CD4-positive, CD25-positive, alpha-beta regulatory T cell (primary cell): ENCODE results near the gene KRT10. TPM values are rescaled to one million over a fixed set of nuclear protein-coding genes. Genes with fewer than 3 reads are reported as not detected.

Source experiments
- ATAC-seq, 2 donors: fragments of 150-1000 bp; cut with Tn5 transposase; one replicate each; pipeline ENCODE4 v1.10.0; 2021; ENCODE audit warnings: low read depth in 2 of 2, moderate number of reproducible peaks in 2 of 2, moderate library complexity in 1 of 2
- DNase-seq, 3 donors: peaks; one replicate each; pipeline versions ENCODE4 v3.0.0 to v3.0.0-alpha.2; 2012 to 2022; ENCODE audit warnings: mixed read lengths in 1 of 3
- H3K27ac ChIP-seq: one replicate; pipeline ENCODE4 v1.7.0; 2013; ENCODE audit warnings: mild to moderate bottlenecking, low read length; ENCODE audit not compliant: insufficient read depth, poor library complexity, severe bottlenecking
- H3K27me3 ChIP-seq: one replicate; pipeline ENCODE4 v1.7.0; 2013; ENCODE audit warnings: low read length; ENCODE audit not compliant: control insufficient read depth, insufficient read depth
- H3K36me3 ChIP-seq: one replicate; pipeline ENCODE4 v1.7.0; 2013; ENCODE audit warnings: mild to moderate bottlenecking, low read length, moderate library complexity; ENCODE audit not compliant: control insufficient read depth, insufficient read depth
- H3K4me1 ChIP-seq: 2 replicates; pipeline ENCODE4 v1.7.0; 2013; ENCODE audit warnings: mild to moderate bottlenecking, low read length; ENCODE audit not compliant: insufficient read depth, control insufficient read depth, poor library complexity, severe bottlenecking
- H3K4me3 ChIP-seq: one replicate; pipeline ENCODE4 v1.7.0; 2013; ENCODE audit warnings: low read depth, mild to moderate bottlenecking, low read length, moderate library complexity
- H3K9me3 ChIP-seq, 2 experiments: 1 replicate in 1 of 2; 2 replicates in 1 of 2; pipeline ENCODE4 v1.7.0; 2013; ENCODE audit warnings: low read length in 2 of 2, mild to moderate bottlenecking in 1 of 2, moderate library complexity in 1 of 2; ENCODE audit not compliant: control insufficient read depth in 2 of 2
- H3K27ac Mint-ChIP-seq, 3 donors: one replicate each; pipeline ENCODE4 v1.8.0; 2020 to 2022; ENCODE audit warnings: mild to moderate bottlenecking in 3 of 3, mixed read lengths in 3 of 3, moderate library complexity in 2 of 3
- H3K27me3 Mint-ChIP-seq: one replicate; pipeline ENCODE4 v1.8.0; 2022; ENCODE audit warnings: mild to moderate bottlenecking, mixed read lengths
- H3K36me3 Mint-ChIP-seq: one replicate; pipeline ENCODE4 v1.8.0; 2020; ENCODE audit warnings: mixed read lengths
- H3K4me1 Mint-ChIP-seq, 4 donors: one replicate each; pipeline ENCODE4 v1.8.0; 2020 to 2022; ENCODE audit warnings: mixed read lengths in 4 of 4, mild to moderate bottlenecking in 1 of 4
- H3K4me3 Mint-ChIP-seq, 4 donors: one replicate each; pipeline ENCODE4 v1.8.0; 2020 to 2022; ENCODE audit warnings: mild to moderate bottlenecking in 4 of 4, mixed read lengths in 4 of 4, moderate library complexity in 3 of 4
- H3K9me3 Mint-ChIP-seq, 7 donors: one replicate each; pipeline ENCODE4 v1.8.0; 2020 to 2022; ENCODE audit warnings: mixed read lengths in 7 of 7, mild to moderate bottlenecking in 3 of 7, moderate library complexity in 2 of 7
- polyA plus RNA-seq, 4 donors: library from polyadenylated mRNA; unstranded; fragments of 300-500 nt; fragmentation: Illumina TruSeq; gene quantifications; one replicate each; pipeline ENCODE4 v1.2.3, GENCODE V29; 2021
- total RNA-seq: library from RNA; stranded (reverse); gene quantifications from one replicate; pipeline ENCODE4 v1.2.3, GENCODE V29; 2022

Gene KRT10
- total and polyA plus RNA-seq, 5 donors from 2014 or later: 28.1 to 172 (median 139) TPM

- no peak overlapping the region for H3K27ac Mint-ChIP-seq
- Histone ChIP-seq H3K27ac (no peak overlapping the region), H3K4me1 (no peaks in the 10 kb centered on the region), H3K36me3 (peaks cover 5% of the 10 kb centered on the region), H3K9me3 (no peaks in the 10 kb centered on the region), H3K4me3 (no peak overlapping the region), H3K27me3 (peaks cover 40% of the 10 kb centered on the region)
- DNase-seq (no peak), ATAC-seq (no peak)
- peaks cover 21% of the 10 kb centered on the region for H3K36me3 Mint-ChIP-seq
- peaks cover 0 to 16% (median 11%) of the 10 kb centered on the region in 4 donors for H3K4me1 Mint-ChIP-seq
- no peak overlapping the region for H3K4me3 Mint-ChIP-seq
- H3K27me3 Mint-ChIP-seq: peaks cover 36% of the 10 kb centered on the region
- H3K9me3 Mint-ChIP-seq: peaks cover 0 to 12% (median 4%) of the 10 kb centered on the region in 7 donors
Measured at GRCh38 chr17:40813804-40814203, 8.6 kb downstream of the KRT10 start.

- Mint-ChIP-seq H3K36me3 (peaks cover 12% of the 10 kb centered on the region), H3K4me3 (no peak overlapping the region), H3K9me3 (peaks cover 0 to 6% (median 4%) of the 10 kb centered on the region in 7 donors), H3K4me1 (peaks cover 0 to 8% (median 4%) of the 10 kb centered on the region in 4 donors), H3K27ac (no peak overlapping the region), H3K27me3 (peaks cover 48% of the 10 kb centered on the region)
- ATAC-seq: no peak
- H3K4me3 ChIP-seq: no peak overlapping the region
- H3K27ac ChIP-seq: no peak overlapping the region
- H3K4me1 ChIP-seq: no peaks in the 10 kb centered on the region
- peaks cover 45% of the 10 kb centered on the region for H3K27me3 ChIP-seq
- H3K9me3 ChIP-seq: no peaks in the 10 kb centered on the region
- peaks cover 4% of the 10 kb centered on the region for H3K36me3 ChIP-seq
- no peak for DNase-seq
Measured at GRCh38 chr17:40812639-40813038, 9.8 kb downstream of the KRT10 start.

- H3K4me1 ChIP-seq: no peaks in the 10 kb centered on the region
- peaks cover 66% of the 10 kb centered on the region for H3K27me3 Mint-ChIP-seq
- H3K9me3 ChIP-seq: no peaks in the 10 kb centered on the region
- DNase-seq (no peak), ATAC-seq (no peak)
- H3K36me3 ChIP-seq: no peaks in the 10 kb centered on the region
- no peak overlapping the region for H3K27ac ChIP-seq
- H3K4me3 ChIP-seq: no peak overlapping the region
- no peak overlapping the region for H3K4me3 Mint-ChIP-seq
- H3K27ac Mint-ChIP-seq: no peak overlapping the region
- peaks cover 0 to 4% (median 0%) of the 10 kb centered on the region in 7 donors for H3K9me3 Mint-ChIP-seq
- peaks cover 62% of the 10 kb centered on the region for H3K27me3 ChIP-seq
- no peaks in the 10 kb centered on the region for H3K4me1 Mint-ChIP-seq
- H3K36me3 Mint-ChIP-seq: no peaks in the 10 kb centered on the region
Measured at GRCh38 chr17:40810494-40810893, 11.9 kb downstream of the KRT10 start.

- DNase-seq (no peak), ATAC-seq (no peak)
- no peaks in the 10 kb centered on the region for H3K9me3 ChIP-seq
- H3K27ac ChIP-seq: no peak overlapping the region
- H3K4me1 ChIP-seq: no peaks in the 10 kb centered on the region
- H3K9me3 Mint-ChIP-seq: peaks cover 0 to 5% (median 0%) of the 10 kb centered on the region in 7 donors
- no peak overlapping the region for H3K4me3 Mint-ChIP-seq
- H3K27ac Mint-ChIP-seq: no peak overlapping the region
- H3K27me3 ChIP-seq: peaks cover 68% of the 10 kb centered on the region
- peaks cover 72% of the 10 kb centered on the region for H3K27me3 Mint-ChIP-seq
- no peaks in the 10 kb centered on the region for H3K4me1 Mint-ChIP-seq
- H3K36me3 Mint-ChIP-seq: no peaks in the 10 kb centered on the region
- no peak overlapping the region for H3K4me3 ChIP-seq
- no peaks in the 10 kb centered on the region for H3K36me3 ChIP-seq
Measured at GRCh38 chr17:40809721-40810421, 12.5 kb downstream of the KRT10 start.

- ATAC-seq: no peak
- no peak overlapping the region for H3K4me3 ChIP-seq
- Mint-ChIP-seq H3K27ac (no peak overlapping the region), H3K4me1 (peaks cover 0 to 3% (median 1%) of the 10 kb centered on the region in 4 donors), H3K4me3 (no peak overlapping the region), H3K36me3 (no peaks in the 10 kb centered on the region), H3K9me3 (peaks cover 0 to 6% (median 0%) of the 10 kb centered on the region in 7 donors), H3K27me3 (peaks cover 67% of the 10 kb centered on the region)
- no peak for DNase-seq
- H3K4me1 ChIP-seq: peaks cover 3% of the 10 kb centered on the region
- H3K27me3 ChIP-seq: peaks cover 66% of the 10 kb centered on the region
- H3K27ac ChIP-seq: no peak overlapping the region
- H3K36me3 ChIP-seq: no peaks in the 10 kb centered on the region
- no peaks in the 10 kb centered on the region for H3K9me3 ChIP-seq
Measured at GRCh38 chr17:40806131-40806530, 16.3 kb downstream of the KRT10 start.

- no peak overlapping the region for H3K27ac Mint-ChIP-seq
- peaks cover 3% of the 10 kb centered on the region for H3K4me1 ChIP-seq
- H3K4me1 Mint-ChIP-seq: peaks cover 0 to 3% (median 1%) of the 10 kb centered on the region in 4 donors
- peak; percentile 58 to 76 (median 59) for DNase-seq
- H3K27ac ChIP-seq: no peak overlapping the region
- peaks cover 60% of the 10 kb centered on the region for H3K27me3 ChIP-seq
- H3K4me3 ChIP-seq: no peak overlapping the region
- no peaks in the 10 kb centered on the region for H3K9me3 ChIP-seq
- no peaks in the 10 kb centered on the region for H3K36me3 Mint-ChIP-seq
- H3K36me3 ChIP-seq: no peaks in the 10 kb centered on the region
- H3K4me3 Mint-ChIP-seq: no peak overlapping the region
- peaks cover 56% of the 10 kb centered on the region for H3K27me3 Mint-ChIP-seq
- peaks cover 0 to 2% (median 0%) of the 10 kb centered on the region in 7 donors for H3K9me3 Mint-ChIP-seq
- peak; percentile 78 to 81 for ATAC-seq
Measured at GRCh38 chr17:40803617-40804082, 18.8 kb downstream of the KRT10 start.

- Mint-ChIP-seq H3K36me3 (no peaks in the 10 kb centered on the region), H3K27me3 (peaks cover 43% of the 10 kb centered on the region), H3K4me1 (peaks cover 0 to 3% (median 1%) of the 10 kb centered on the region in 4 donors), H3K27ac (no peak overlapping the region), H3K4me3 (no peak overlapping the region), H3K9me3 (peaks cover 0 to 2% (median 0%) of the 10 kb centered on the region in 7 donors)
- DNase-seq: no peak
- Histone ChIP-seq H3K4me3 (no peak overlapping the region), H3K27ac (no peak overlapping the region), H3K9me3 (no peaks in the 10 kb centered on the region), H3K4me1 (peaks cover 3% of the 10 kb centered on the region), H3K36me3 (no peaks in the 10 kb centered on the region), H3K27me3 (peaks cover 49% of the 10 kb centered on the region)
- no peak for ATAC-seq
Measured at GRCh38 chr17:40801157-40801556, 21.3 kb downstream of the KRT10 start.

GRCh38 chr17:40800381-40800780 lies 22.0 kb downstream of the KRT10 start:
- H3K27ac Mint-ChIP-seq: no peak overlapping the region
- ATAC-seq: no peak
- Histone ChIP-seq H3K27me3 (peaks cover 45% of the 10 kb centered on the region), H3K4me1 (peaks cover 3% of the 10 kb centered on the region), H3K36me3 (no peaks in the 10 kb centered on the region), H3K27ac (no peak overlapping the region), H3K4me3 (no peak overlapping the region), H3K9me3 (no peaks in the 10 kb centered on the region)
- DNase-seq: no peak
- H3K4me3 Mint-ChIP-seq: no peak overlapping the region
- no peaks in the 10 kb centered on the region for H3K36me3 Mint-ChIP-seq
- peaks cover 0 to 3% (median 1%) of the 10 kb centered on the region in 4 donors for H3K4me1 Mint-ChIP-seq
- peaks cover 43% of the 10 kb centered on the region for H3K27me3 Mint-ChIP-seq
- peaks cover 0 to 2% (median 0%) of the 10 kb centered on the region in 7 donors for H3K9me3 Mint-ChIP-seq
